Caco-2 (cell line): ENCODE data around the gene GSTT2. TPM values are rescaled to one million over a fixed set of nuclear protein-coding genes. Genes with fewer than 3 reads are reported as not detected.

Experiments
- BruUV-seq: library from RNA; stranded (reverse); fragments of 400-500 nt; replicated peaks from 2 replicates; lab custom pipeline; 2021; lab: Mats Ljungman, UMichigan
- CTCF ChIA-PET: fragments of 300-600 bp; sonication (Branson Sonifier 250); formaldehyde crosslinking; loops from one replicate; lab custom pipeline; 2022; ENCODE audit warnings: antibody characterized with exemption; lab: Charles Lee
- POLR2A ChIA-PET: fragments of 300-600 bp; sonication (Branson Sonifier 250); formaldehyde crosslinking; loops from one replicate; lab custom pipeline; 2022; ENCODE audit warnings: antibody characterized with exemption; lab: Charles Lee
- DNase-seq, 2 experiments: peaks; one replicate each; pipeline versions ENCODE4 v3.0.0 to v3.0.0-alpha.2; 2020 to 2022
- H3K27me3 ChIP-seq: replicated peaks from 2 replicates; pipeline ENCODE4 v1.6.0; 2011; ENCODE audit warnings: low read length; ENCODE audit not compliant: control insufficient read depth, insufficient read depth
- H3K36me3 ChIP-seq: 2 replicates; pipeline ENCODE4 v1.5.1; 2011; ENCODE audit warnings: low read length; ENCODE audit not compliant: control insufficient read depth, insufficient read depth
- H3K4me1 ChIP-seq: fragments of 250-450 bp; sonication (Bioruptor Pico); 2 replicates; pipeline ENCODE4 v1.5.1; 2020; ENCODE audit warnings: mild to moderate bottlenecking
- H3K4me3 ChIP-seq: 2 replicates; pipeline ENCODE4 v1.5.1; 2011; ENCODE audit warnings: low read depth, mild to moderate bottlenecking, control low read depth, low read length
- H3K9me3 ChIP-seq: fragments of 250-450 bp; sonication (Bioruptor Pico); 2 replicates; pipeline ENCODE4 v1.5.1; 2020; ENCODE audit warnings: mild to moderate bottlenecking, moderate library complexity
- H3K27ac Mint-ChIP-seq: one replicate; pipeline ENCODE4 v1.8.0; 2022; ENCODE audit warnings: mixed read lengths; ENCODE audit not compliant: unreplicated experiment
- H3K27me3 Mint-ChIP-seq: one replicate; pipeline ENCODE4 v1.8.0; 2022; ENCODE audit warnings: mixed read lengths; ENCODE audit not compliant: insufficient read depth, unreplicated experiment
- H3K36me3 Mint-ChIP-seq: one replicate; pipeline ENCODE4 v1.8.0; 2022; ENCODE audit warnings: mild to moderate bottlenecking, mixed read lengths; ENCODE audit not compliant: insufficient read depth, unreplicated experiment
- H3K4me1 Mint-ChIP-seq: one replicate; pipeline ENCODE4 v1.8.0; 2022; ENCODE audit warnings: low read depth, mixed read lengths; ENCODE audit not compliant: unreplicated experiment
- H3K4me3 Mint-ChIP-seq: one replicate; pipeline ENCODE4 v1.8.0; 2022; ENCODE audit warnings: mild to moderate bottlenecking, moderate library complexity, mixed read lengths; ENCODE audit not compliant: unreplicated experiment
- H3K9me3 Mint-ChIP-seq: one replicate; pipeline ENCODE4 v1.8.0; 2022; ENCODE audit warnings: mixed read lengths; ENCODE audit not compliant: unreplicated experiment
- intact Hi-C: fragments of 100-400 bp; cut with micrococcal nuclease; formaldehyde crosslinking; loops from one replicate; pipeline ENCODE4 v1.10.0; 2022; ENCODE audit not compliant: unreplicated experiment
- total RNA-seq: library from RNA; stranded (reverse); gene quantifications from 2 replicates; pipeline ENCODE4 v1.2.3, GENCODE V29; 2022
- TF ChIP-seq, protein P1 (sequence below), 2 experiments: fragments of 200-600 bp in 1 of 2; IDR thresholded peaks; 1 replicate in 1 of 2; 2 replicates in 1 of 2; pipeline versions ENCODE4 v1.5.1 to v1.8.0; 2011 to 2022; ENCODE audit warnings: antibody characterized with exemption in 1 of 2, control low read depth in 1 of 2, inconsistent platforms in 1 of 2, low read depth in 1 of 2, low read length in 1 of 2, mild to moderate bottlenecking in 1 of 2, moderate library complexity in 1 of 2; ENCODE audit not compliant: insufficient read depth in 1 of 2, severe bottlenecking in 1 of 2, unreplicated experiment in 1 of 2

The GSTT2 gene
- total RNA-seq, 1 experiment from 2014 or later = 0.82 TPM

DNA sequence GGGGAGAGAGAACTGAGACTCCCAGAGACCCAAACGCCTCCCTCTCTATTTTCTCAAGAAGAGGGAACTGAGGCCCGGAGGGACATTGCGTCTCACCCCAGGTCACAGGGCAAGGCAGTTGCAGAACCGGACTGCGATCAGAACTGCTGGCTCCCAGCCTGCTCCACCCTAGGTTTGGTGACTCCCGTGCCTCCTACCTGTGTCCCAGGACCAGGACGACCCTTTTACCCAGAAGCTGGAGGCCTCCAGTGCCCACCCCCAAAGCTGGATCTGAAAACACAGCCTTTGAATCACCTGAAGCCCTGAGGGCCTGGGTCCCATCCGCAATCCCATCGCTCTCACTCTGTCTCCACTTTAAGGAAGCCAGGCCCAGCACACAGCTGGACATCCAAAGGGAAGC, 24.0 kb downstream of the GSTT2 start:
- POLR2A ChIA-PET = no interaction called here
- TF ChIP-seq, protein P1, sequence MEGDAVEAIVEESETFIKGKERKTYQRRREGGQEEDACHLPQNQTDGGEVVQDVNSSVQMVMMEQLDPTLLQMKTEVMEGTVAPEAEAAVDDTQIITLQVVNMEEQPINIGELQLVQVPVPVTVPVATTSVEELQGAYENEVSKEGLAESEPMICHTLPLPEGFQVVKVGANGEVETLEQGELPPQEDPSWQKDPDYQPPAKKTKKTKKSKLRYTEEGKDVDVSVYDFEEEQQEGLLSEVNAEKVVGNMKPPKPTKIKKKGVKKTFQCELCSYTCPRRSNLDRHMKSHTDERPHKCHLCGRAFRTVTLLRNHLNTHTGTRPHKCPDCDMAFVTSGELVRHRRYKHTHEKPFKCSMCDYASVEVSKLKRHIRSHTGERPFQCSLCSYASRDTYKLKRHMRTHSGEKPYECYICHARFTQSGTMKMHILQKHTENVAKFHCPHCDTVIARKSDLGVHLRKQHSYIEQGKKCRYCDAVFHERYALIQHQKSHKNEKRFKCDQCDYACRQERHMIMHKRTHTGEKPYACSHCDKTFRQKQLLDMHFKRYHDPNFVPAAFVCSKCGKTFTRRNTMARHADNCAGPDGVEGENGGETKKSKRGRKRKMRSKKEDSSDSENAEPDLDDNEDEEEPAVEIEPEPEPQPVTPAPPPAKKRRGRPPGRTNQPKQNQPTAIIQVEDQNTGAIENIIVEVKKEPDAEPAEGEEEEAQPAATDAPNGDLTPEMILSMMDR (IDR thresholded peaks at IDR 0.05; ENCODE audit: insufficient read depth in 1 of 2, low read depth in 1 of 2, low read length in 1 of 2, severe bottlenecking in 1 of 2, unreplicated experiment in 1 of 2) = no peak

GRCh38 chr22:24005201-24005600, 25.3 kb downstream of the GSTT2 start, which contains the start of gene GSTT4:
Gene GSTT4, minus strand, starts transcription at chr22:24005453. Its CDS starts 97 bp downstream, at chr22:24005356.
- CTCF ChIA-PET = no interaction called here
- peaks cover 2% of the 10 kb centered on the region for H3K36me3 Mint-ChIP-seq
- peaks cover 24% of the 10 kb centered on the region for H3K4me1 ChIP-seq

More for the DNA sequence above, 24.0 kb downstream of the GSTT2 start:
- Mint-ChIP-seq H3K4me3 (no peak overlapping the region), H3K27me3 (no peaks in the 10 kb centered on the region), H3K27ac (no peak overlapping the region), H3K4me1 (peaks cover 5% of the 10 kb centered on the region), H3K9me3 (no peaks in the 10 kb centered on the region), H3K36me3 (no peaks in the 10 kb centered on the region)
- Histone ChIP-seq H3K36me3 (no peaks in the 10 kb centered on the region), H3K27me3 (no peaks in the 10 kb centered on the region), H3K9me3 (no peaks in the 10 kb centered on the region), H3K4me1 (peaks cover 10% of the 10 kb centered on the region), H3K4me3 (no peak overlapping the region)
- no TSS peak for BruUV-seq
- CTCF ChIA-PET = no interaction called here
- intact Hi-C loops = no loop called here
- no peak for DNase-seq

GRCh38 chr22:24006207-24006913, 26.4 kb downstream of the GSTT2 start:
- POLR2A ChIA-PET = no interaction called here
- Histone ChIP-seq H3K36me3 (no peaks in the 10 kb centered on the region), H3K9me3 (peaks cover 11% of the 10 kb centered on the region; the same call in 1 of the 2 replicates), H3K4me1 (peaks cover 26% of the 10 kb centered on the region), H3K4me3 (no peak overlapping the region), H3K27me3 (no peaks in the 10 kb centered on the region)
- Mint-ChIP-seq H3K9me3 (peaks cover 12% of the 10 kb centered on the region), H3K27me3 (no peaks in the 10 kb centered on the region), H3K36me3 (peaks cover 13% of the 10 kb centered on the region), H3K4me3 (no peak overlapping the region), H3K27ac (no peak overlapping the region), H3K4me1 (peaks cover 20% of the 10 kb centered on the region)
- DNase-seq = no peak
- CTCF ChIA-PET = interaction anchor here (0.6 to 1.1 kb wide), 2 partner anchors 10 to 149 kb away, joined by 3 to 5 read pairs; partner anchors contain the start of gene SLC2A11
- BruUV-seq = no TSS peak
- intact Hi-C loops = no loop called here
- TF ChIP-seq, protein P1 (IDR thresholded peaks at IDR 0.05; ENCODE audit: insufficient read depth in 1 of 2, low read depth in 1 of 2, low read length in 1 of 2, severe bottlenecking in 1 of 2, unreplicated experiment in 1 of 2) = no peak

More at GRCh38 chr22:24005201-24005600, 25.3 kb downstream of the GSTT2 start, which contains the start of gene GSTT4:
- Mint-ChIP-seq H3K27me3 (no peaks in the 10 kb centered on the region), H3K9me3 (peaks cover 11% of the 10 kb centered on the region), H3K4me3 (no peak within 1 kb of the TSS), H3K27ac (peak within 1 kb of the TSS; percentile 24), H3K4me1 (peaks cover 17% of the 10 kb centered on the region)
- TF ChIP-seq, protein P1 (IDR thresholded peaks at IDR 0.05; ENCODE audit: insufficient read depth in 1 of 2, low read depth in 1 of 2, low read length in 1 of 2, severe bottlenecking in 1 of 2, unreplicated experiment in 1 of 2) = no peak
- intact Hi-C loops = no loop called here
- DNase-seq = no peak
- H3K4me3 ChIP-seq = no peak within 1 kb of the TSS
- no peaks in the 10 kb centered on the region for H3K36me3 ChIP-seq
- H3K27me3 ChIP-seq = no peaks in the 10 kb centered on the region
- no TSS peak for BruUV-seq
- POLR2A ChIA-PET = no interaction called here
- H3K9me3 ChIP-seq = peaks cover 9% of the 10 kb centered on the region; the same call in 1 of the 2 replicates
